H1 (cell line): ENCODE data around the gene UBASH3B.

Experiments
- BCL11A ChIP-seq, 2 experiments: IDR thresholded peaks; one replicate each; pipeline ENCODE4 v1.6.1; 2011; ENCODE audit warnings: low read depth in 2 of 2, low read length in 2 of 2, mild to moderate bottlenecking in 2 of 2
- EZH2 ChIP-seq: fragments of 200-600 bp; sonication (generic); IDR thresholded peaks from 2 replicates; pipeline ENCODE4 v1.7.1; 2012; ENCODE audit warnings: low read depth, mild to moderate bottlenecking, moderate library complexity, low read length, inconsistent platforms; ENCODE audit not compliant: severe bottlenecking
- MAX ChIP-seq: IDR thresholded peaks from 2 replicates; pipeline ENCODE4 v1.6.1; 2012; ENCODE audit warnings: inconsistent platforms
- POLR2AphosphoS5 ChIP-seq: IDR thresholded peaks from 2 replicates; pipeline ENCODE4 v1.6.1; 2011; ENCODE audit warnings: low read depth, low read length
- RNF2 ChIP-seq: fragments of 200-900, 300-1000 bp; sonication (generic); IDR thresholded peaks from 2 replicates; pipeline ENCODE4 v1.7.1; 2016; ENCODE audit warnings: borderline replicate concordance, low read depth, mild to moderate bottlenecking, antibody characterized with exemption, low read length; ENCODE audit not compliant: poor library complexity, severe bottlenecking; ENCODE audit errors: missing control alignments
- TF ChIP-seq, protein P1 (sequence below), 3 experiments: IDR thresholded peaks; 1 replicate in 2 of 3; 2 replicates in 1 of 3; pipeline versions ENCODE4 v1.5.1 to v1.6.1; 2011; ENCODE audit warnings: low read length in 3 of 3, mild to moderate bottlenecking in 3 of 3, inconsistent platforms in 2 of 3, low read depth in 1 of 3, moderate library complexity in 1 of 3; ENCODE audit not compliant: insufficient read depth in 1 of 3; ENCODE audit errors: control extremely low read depth in 1 of 3

GRCh38 chr11:122668562-122669090 lies 13.1 kb downstream of the UBASH3B start:
- TF ChIP-seq BCL11A (IDR thresholded peaks at IDR 0.05; ENCODE audit: low read depth in 2 of 2, low read length in 2 of 2) (no peak), MAX (no peak), POLR2AphosphoS5 (no peak), EZH2 (no peak), RNF2 (no peak)
- TF ChIP-seq, protein P1, sequence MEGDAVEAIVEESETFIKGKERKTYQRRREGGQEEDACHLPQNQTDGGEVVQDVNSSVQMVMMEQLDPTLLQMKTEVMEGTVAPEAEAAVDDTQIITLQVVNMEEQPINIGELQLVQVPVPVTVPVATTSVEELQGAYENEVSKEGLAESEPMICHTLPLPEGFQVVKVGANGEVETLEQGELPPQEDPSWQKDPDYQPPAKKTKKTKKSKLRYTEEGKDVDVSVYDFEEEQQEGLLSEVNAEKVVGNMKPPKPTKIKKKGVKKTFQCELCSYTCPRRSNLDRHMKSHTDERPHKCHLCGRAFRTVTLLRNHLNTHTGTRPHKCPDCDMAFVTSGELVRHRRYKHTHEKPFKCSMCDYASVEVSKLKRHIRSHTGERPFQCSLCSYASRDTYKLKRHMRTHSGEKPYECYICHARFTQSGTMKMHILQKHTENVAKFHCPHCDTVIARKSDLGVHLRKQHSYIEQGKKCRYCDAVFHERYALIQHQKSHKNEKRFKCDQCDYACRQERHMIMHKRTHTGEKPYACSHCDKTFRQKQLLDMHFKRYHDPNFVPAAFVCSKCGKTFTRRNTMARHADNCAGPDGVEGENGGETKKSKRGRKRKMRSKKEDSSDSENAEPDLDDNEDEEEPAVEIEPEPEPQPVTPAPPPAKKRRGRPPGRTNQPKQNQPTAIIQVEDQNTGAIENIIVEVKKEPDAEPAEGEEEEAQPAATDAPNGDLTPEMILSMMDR (IDR thresholded peaks at IDR 0.05; ENCODE audit: control extremely low read depth in 1 of 3, insufficient read depth in 1 of 3, low read depth in 1 of 3, low read length in 3 of 3) = no peak
